Stimulated activated CD8-positive, alpha-beta memory T cell treated with anti-CD3 and anti-CD28 coated beads, Interleukin-7, amount 100 ng/mL, for 24 hours (primary cell): ENCODE data around the gene SLC35D2.
"Not testable (repeated sequence)": the region's sequence is repeated elsewhere in the genome, so short reads cannot be mapped to it uniquely, and the experiment has no call there.

ENCODE experiments used
- DNase-seq: peaks from one replicate; pipeline ENCODE4 v3.0.0-alpha.2; 2020; ENCODE audit warnings: low read depth

The SLC35D2 gene

DNA sequence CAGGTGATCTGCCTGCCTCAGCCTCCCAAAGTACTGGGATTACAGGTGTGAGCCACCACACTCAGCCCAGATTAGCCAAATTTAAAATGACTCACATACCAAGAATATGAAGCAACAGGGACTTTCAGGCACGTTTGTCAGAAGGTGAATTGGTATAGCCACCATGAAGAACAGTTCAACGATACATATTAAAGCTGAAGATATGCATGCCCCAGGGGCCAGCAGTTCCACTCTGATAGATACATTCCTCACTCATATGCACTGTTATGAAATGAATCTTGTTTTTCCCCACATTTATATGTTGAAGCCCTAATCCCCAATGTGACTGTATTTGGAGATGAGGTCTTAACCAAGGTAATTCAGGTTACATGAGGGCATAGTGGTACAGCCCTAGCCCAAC, 22.5 kb downstream of the SLC35D2 start:
- no peak for DNase-seq

DNA sequence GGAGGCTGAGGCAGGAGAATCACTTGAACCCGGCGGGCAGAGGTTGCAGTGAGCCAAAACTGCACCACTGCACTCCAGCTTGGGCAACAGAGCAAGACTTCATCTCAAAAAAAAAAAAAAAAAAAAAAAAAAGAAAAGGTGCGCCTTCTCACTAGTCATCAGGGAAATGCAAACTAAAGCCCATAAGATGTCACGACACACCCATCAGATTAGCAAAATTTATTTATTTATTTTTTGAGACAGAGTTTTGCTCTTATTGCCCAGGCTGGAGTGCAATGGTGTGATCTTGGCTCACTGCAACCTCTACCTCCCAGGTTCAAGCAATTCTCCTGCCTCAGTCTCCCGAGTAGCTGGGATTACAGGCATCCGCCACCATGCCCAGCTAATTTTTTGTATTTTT, 23.0 kb downstream of the SLC35D2 start:
- DNase-seq, result not testable (repeated sequence)

DNA sequence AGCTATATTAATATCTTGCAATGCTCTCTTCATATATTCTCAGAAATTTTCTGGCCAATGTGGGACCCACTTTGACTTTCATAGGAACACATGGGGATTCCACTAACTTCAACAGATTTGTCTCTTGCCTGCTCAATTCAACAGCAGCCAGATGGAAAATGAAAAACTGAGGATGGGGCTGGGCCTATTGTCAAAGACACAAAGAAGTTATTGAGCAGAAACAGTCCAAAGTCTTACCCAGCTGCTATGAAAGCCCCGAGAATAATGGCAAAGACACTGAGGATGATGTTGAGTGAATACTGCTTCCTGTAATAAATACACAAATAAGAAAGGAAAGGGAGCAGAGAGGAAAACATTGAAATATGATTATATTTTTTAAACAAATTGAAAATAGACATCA, 32.6 kb downstream of the SLC35D2 start:
- no peak for DNase-seq

DNA sequence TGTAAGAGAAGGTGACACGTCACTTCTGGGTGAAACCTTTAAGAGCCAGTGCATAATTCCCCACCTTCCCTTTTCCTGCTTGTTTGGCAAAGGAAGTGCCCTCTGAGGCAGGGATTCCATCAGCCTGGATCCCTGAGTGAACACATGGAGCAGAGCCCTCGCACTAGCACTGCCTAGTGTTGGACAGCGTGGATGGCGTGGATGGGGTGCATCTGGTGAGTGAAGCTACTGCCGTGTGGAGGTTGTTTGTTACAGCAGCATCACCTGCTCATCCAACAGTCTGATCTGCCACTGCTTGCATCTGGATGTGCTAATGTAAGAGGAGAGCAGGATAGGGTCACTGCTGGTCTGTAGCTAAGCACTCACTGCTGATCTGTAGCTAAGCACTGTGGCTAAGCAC, 35.2 kb downstream of the SLC35D2 start:
- no peak for DNase-seq

DNA sequence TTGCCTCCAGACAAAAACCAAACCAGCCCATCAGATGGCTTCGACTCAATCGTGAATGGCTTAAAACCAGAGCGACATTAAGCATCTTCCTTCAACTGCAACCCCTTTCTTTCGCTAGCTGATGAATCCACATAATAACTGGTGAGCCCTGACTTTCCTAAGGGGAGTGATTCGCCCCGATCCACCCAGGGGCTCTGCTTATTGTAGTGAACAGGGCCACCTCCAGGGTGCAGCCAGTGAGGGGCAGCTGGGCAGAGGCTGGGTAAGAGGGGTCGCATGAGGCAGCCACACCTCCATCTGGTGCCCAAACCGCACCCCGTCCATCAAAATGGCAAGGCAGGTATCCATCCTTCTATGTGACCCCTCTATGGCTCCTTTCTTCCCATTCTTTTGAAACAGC, 38.0 kb downstream of the SLC35D2 start:
- no peak for DNase-seq

DNA sequence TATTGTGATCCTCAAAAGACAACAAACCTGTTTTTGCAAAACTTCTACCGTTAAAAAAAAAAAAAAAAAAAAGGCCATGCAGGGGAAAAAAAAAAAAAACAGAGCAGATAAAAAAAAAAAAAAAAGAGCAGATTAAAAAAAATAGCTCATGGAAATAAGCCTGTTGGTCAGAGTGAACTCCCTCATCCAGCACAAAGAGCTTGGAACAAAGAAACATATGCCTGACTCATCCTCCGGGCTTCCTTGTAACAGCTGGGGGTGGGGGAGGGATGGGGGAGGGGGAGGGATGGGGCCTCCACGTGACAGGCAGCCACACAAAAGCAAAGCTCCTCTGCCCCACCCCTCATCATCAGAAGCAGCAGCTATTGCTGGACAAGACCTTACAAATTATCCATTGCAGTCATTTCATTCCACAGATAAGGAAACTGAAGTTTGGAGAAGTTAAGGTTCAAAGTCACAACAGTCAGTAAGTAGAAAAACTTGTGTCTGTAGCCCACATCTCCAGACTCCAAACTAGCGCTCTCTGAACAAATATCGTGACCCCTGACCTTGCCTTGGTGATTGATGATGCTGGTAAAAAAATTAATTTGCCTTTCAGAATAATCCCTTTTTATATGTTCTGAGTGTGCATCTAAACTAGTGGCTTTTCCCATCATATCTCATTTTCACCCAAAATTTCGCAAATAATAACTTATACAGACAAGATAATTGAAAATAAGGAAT, 38.9 kb downstream of the SLC35D2 start:
- no peak for DNase-seq

DNA sequence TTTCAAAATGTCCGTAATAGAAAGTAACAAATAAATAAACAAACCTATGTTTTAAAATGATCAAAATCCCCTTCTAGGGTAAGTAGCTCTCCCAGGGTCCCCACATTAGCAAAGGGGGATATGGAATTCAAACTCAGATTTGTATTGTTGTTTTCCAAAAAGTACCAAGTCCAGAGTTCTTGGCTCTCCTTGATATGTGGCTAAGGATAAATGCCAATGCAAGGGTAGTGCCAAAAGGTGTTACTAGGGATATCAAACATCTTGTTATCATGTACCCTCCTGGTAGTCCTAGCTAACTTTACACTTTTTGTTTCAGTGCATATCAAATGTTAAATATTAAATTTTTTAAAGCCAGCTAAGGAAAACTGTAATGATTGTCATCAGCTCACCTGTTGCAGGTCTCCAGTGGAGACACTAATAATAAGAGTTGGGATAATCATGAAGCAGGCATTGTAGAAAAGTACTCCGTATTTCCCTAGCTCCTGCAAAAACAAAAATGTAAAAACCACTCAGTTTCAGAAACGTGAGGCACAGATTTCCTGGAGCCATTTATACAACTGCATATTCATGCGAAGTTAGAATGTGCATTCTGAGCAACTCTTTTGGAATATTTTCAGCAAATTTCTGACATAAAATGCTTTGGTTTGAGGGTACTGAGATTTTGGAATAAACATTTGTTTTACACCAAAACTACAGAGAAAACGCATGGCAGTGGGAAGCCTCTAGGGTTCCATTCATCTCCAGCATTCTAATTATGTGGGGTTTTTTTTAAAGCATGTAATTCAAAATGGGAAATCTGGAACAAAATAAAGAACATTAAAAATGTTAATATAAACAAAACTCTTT, 39.8 kb downstream of the SLC35D2 start:
- no peak for DNase-seq

DNA sequence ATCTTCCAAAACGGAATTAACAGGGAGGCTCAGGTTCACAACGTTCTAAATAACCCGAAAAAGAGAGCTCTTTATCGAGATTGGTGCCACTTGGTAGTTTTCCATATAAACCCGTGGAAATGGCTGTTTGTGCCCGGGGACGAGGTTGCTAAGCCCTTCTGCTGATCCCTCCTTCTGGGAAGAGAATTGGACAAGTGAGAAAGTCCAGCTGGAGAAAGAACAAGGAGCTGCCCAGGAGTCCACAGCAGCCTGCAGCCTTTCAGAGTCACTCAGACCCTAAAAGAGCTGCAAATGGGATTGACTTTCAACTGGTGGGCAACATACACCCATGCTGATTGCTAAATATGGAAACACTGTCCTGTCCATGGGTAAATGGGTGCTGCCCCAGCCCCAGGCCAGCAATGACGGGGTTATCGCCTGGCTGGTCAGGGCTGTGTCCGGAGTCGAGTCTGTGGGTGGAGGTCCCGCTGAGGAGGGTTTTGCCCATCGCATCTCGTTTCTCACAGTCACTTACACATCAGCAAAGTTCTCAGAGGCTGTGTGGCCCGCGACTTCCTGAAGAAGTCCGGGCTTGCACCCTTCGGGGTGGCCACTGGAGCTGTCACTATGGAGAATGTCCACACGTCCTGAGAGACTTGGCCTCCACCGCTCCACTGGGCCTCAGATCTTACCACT, 40.8 kb downstream of the SLC35D2 start:
- no peak for DNase-seq

DNA sequence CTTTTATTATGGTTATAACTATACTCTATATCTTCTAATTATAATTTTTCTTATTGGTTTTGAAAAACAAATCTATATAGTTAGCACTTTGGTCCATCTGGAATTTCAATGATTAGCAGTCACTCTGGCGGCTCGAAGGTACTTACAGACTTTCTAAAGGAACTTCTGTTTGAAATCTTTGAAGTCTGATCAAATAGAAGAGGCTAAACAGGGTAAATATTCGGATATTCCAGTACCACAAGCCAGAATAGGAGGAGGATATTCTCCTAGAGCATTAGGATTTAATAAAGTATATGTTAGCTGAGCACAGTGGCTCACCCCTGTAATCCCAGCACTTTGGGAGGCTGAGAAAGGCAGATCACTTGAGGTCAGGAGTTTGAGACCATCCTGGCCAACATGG, 42.8 kb downstream of the SLC35D2 start:
- DNase-seq, result no peak

DNA sequence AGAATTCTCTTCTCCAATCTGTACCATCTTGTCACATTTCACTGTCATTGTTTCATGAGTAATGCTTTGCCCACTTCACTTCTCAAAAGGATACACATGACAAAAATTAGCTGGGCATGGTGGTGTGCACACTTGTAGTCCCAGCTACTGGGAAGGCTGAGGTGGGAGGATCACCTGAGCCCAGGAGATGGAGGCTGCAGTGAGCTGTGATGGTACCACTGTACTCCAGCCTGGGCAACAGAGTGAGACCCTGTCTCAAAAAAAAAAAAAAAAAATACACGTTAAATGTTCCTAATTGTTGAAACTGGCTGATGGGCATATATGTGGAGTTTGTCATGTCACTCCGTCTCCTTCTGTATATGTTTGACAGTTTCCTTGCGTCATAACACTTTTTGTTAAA, 45.2 kb downstream of the SLC35D2 start:
- no peak for DNase-seq

DNA sequence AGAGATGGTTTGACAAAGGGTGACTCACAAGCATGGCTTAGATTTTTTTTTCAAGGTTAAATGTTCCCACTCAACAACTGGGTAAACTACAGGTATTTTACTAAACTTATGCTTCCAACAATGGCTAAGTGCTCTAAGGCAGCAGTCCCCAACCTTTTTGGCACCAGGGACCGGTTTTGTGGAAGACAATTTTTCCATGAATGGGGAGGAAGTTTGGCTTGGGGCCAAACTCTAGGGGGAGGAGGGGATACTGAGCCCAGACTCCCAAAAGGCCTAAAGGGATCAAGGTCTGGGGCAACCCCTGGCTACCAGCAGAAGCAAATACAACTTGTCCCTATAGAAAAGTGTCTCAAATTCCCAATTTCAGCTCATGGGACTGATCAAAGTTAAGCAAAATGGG, 49.6 kb downstream of the SLC35D2 start:
- DNase-seq, result no peak

DNA sequence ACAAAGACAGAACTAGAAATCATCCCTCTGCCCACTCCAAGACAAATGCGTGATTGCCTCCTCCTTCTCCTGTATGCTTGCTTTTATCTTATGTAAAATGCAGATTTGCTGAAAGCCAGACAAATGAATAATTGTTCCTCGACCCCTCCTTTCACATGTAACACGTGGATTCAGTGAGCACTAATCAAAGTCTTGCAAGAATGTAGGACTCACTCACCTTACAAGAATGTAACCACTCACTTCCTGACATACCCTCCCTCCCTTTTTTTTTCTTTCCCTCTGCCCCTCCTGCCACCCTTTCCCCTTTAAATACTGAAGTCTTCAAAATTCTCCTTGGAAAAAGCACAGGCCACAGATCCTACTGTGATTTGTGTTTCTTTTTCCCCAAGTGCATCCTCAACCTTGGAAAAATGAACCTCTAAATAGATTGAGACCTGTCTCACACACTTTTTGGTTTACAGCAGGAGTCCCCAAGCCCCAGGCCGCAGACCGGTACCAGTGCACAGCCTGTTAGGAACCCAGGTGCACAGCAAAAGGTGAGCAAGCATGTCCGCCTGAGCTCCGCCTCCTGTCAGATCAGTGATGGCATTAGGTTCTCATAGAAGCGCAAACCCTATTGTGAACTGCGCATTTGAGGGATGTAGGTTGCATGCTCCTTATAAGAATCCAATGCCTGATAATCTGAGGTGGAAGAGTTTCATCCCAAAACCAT, 52.1 kb downstream of the SLC35D2 start:
- DNase-seq, result no peak

DNA sequence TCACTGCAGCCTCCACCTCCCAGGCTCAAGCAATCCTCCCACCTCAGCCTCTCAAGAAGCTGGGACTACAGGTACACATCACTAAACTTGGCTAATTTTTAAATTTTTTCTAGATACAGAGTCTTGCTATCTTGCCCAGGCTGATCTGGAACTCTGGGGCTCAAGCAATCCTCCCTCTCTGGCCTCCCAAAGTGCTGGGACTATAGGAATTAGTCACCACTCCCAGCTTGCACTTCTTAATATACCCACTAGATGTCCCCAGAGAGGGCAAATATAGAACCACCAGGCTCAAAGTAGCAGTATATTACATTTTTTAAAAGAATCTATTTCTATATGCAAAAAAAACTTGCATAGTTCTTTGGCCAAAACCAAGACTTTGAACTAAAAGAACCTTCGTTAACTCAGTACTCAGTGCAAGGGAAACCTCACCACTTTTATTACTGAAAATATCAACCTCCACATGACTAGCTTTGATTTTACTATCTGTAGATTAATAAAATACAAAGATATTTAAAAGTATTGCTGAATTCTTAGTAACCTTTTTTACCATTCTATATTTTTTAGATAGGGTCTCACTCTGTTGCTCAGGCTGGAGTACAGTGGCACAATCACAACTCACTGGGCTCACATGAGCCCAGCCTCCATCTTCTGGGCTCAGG, 55.7 kb downstream of the SLC35D2 start:
- peak; percentile 5 for DNase-seq

DNA sequence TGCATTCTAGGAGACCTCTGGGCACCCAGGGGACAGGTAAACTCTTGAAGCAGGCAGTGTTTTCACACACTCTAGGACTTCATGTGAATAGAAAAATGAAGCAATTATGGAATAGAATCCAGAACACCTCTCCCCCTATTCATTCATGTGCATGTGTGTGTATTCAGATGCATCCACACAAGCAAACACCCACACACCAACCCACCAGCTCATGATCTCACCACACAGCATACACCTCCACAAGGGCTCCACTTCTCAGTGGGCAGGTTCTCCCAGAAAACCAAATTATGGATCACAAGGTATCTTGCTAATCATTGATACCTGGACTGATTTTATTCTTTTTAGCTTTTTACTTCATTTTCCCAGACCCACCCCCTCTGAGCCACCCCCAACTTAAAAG, 60.3 kb downstream of the SLC35D2 start:
- no peak for DNase-seq

DNA sequence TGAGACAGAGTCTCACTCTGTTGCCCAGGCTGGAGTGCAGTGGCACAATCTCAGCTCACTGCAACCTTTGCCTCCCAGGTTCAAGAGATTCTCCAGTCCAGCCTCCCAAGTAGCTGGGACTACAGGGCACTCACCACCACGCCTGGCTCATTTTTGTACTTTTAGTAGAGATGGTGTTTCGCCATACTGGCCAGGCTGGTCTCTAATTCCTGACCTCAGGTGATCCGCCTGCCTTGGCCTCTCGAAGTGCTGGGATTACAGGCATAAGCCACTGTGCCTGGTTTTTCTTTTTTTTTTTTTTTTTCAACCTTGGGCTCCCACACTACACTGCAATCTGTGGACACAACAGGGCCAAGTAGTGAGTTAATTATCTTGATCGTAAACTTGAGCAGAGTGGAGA, 60.8 kb downstream of the SLC35D2 start:
- DNase-seq, result not testable (repeated sequence)

DNA sequence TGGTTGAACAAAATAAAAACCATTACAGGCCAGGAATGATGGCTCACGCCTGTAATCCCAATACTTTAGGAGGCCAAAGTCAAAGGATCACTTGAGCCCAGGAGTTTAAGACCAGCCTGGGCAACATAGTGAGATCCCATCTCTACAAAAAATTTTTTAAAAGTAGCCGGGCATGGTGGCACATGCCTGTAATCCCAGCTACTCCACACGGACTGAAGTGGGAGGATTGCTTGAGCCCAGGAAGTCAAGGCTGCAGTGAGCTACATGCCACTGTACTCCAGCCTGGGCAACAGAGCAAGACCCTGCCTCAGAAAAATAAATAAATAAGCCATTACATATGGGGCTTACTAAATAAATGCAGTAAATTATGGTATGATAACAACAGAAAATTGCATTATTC, 61.3 kb downstream of the SLC35D2 start:
- DNase-seq, result not testable (repeated sequence)

DNA sequence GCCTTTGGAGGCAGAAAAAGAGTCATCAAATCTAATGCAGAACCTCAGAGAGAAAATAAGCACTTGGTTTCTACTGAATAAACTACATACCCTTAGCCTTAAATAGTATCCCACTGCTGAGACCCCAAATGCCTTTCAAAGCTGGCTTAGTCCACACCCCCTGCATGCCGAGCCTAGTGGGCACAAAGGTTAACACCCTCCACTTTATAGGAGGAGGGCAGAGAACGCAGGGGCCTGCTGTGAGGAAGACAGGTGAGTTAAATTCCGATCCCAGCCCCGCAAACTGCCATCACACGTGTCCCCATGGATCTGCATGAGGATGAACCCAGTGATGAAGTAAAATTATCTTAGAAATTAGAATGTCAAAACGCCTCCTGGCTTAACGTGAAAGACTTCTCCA, 62.0 kb downstream of the SLC35D2 start:
- DNase-seq, result no peak

DNA sequence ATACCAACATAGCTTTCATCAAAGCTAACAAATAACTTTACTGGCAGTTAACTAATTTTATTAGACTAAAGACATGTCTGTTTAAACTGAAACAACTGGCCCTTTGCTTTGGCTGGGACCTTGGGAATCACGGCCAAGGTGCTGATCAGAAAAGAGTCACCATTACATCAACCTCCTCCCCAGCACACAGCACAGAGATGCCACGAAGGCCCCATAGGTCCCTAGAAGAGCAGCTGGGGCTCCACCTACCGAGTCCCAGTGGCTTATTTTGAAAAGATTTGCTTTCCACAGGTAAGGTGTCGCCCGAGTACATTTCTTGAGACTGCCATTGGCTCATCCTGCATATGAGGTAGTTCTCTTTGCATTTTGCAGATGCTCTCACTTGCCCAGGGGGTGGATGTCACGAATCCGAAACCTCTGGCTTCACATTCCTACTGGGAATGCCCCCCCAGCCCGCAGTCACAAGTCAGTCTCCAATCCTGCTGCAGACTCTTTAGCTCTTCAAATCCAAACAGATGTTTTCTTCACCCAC, 62.7 kb downstream of the SLC35D2 start:
- no peak for DNase-seq

DNA sequence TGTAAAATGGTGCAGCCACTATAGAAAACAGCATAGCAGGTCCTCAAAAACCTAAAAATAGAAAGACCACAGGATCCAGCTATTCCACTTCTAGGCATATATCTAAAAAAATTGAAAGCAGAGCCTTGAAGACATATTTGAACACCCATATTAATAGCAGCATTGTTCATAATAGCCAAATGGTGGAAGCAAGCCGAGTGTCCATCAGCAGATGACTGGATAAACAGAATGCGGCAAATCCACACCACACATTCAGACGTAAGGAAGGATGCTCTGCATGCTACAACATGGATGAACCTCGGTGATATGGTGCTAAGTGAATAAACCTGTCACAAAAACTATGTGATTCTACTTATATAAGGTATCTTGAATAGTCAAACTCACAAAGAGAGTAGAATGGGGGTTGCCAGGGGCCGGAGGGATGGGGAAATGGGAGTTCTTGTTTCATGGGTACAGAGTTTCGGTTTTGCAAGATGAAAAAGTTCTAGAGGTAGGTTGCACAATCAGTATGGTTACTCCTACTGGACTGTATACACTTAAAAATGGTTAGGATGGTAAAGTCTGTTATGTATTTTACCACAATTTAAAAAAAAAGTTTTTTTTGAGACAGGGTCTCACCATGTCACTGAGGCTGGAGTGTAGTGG, 64.5 kb downstream of the SLC35D2 start:
- no peak for DNase-seq

DNA sequence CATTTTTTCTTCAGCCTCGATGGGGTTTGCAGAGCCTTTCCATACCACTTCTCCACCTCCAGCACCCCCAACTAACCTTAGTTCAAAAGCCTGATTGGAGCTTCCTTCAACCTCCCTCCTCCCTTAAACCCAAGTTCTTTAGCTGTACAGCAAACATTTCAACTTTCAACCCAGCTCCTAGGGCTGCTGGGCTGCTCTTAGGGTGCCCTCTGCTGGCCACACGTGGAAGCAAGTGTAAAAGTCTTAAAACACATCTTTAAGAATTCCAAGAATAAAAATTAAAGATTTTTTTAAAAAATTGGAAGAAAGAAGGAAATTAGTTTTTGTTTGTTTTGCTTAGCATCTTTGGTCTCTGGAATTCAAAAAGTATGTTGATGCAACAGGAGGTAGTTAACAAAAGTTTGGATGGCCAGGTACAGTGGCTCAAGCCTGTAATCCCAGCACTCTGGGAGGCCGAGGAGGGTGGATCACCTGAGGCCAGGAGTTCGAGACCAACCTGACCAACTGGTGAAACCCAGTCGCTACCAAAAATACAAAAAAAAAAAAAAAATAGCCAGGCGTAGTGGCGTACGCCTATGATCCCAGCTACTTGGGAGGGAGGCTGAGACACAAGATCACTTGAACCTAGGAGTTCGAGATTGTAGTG, 66.1 kb downstream of the SLC35D2 start:
- DNase-seq, result peak; percentile 27

DNA sequence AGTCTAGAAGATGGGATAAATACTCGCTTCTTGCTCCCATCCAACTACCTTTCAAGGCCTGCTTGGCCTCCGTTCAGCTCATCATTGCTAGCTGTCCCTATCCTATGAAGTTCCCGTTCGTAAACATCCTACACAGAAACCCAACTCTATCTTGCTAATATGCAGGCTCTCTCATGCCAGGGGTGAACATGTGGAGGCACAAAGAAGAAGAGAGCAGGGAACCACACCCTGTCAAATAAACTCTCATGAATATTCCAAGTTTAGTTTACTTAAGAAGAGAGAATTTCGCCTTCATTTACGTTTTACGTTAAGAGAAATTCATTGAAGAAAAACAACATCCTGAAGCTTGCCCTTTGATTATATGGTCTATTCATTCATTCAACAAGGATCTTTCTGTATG, 73.7 kb downstream of the SLC35D2 start:
- no peak for DNase-seq
